SU-DHL-6 (cell line): ENCODE measurements around the gene SGCE.

Experiments used
- H2AFZ ChIP-seq: fragments of 200-600 bp; sonication (generic); 2 replicates; pipeline ENCODE4 v1.6.1; 2014; ENCODE audit warnings: low read depth, mild to moderate bottlenecking, moderate library complexity, mixed read lengths, antibody characterized with exemption, low read length; ENCODE audit not compliant: severe bottlenecking
- H3F3A ChIP-seq: fragments of 200-600 bp; shearing (Covaris generic); 2 replicates; pipeline ENCODE4 v1.6.0; 2016; ENCODE audit warnings: antibody characterized with exemption, mild to moderate bottlenecking; ENCODE audit not compliant: insufficient read depth
- H3K27ac ChIP-seq: fragments of 200-600 bp; sonication (generic); 2 replicates; pipeline ENCODE4 v1.5.1; 2016; ENCODE audit warnings: low read depth, mild to moderate bottlenecking, low read length, moderate library complexity, mixed read lengths
- H3K27me3 ChIP-seq: fragments of 200-600 bp; sonication (generic), shearing (Covaris generic); 2 replicates; pipeline ENCODE4 v1.6.0; 2014; ENCODE audit warnings: mild to moderate bottlenecking, low read length
- H3K36me3 ChIP-seq: fragments of 200-600 bp; sonication (generic); 2 replicates; pipeline ENCODE4 v1.6.1; 2014; ENCODE audit warnings: mild to moderate bottlenecking, low read length, mixed read lengths
- H3K4me2 ChIP-seq: fragments of 300-600, 200-600 bp; shearing (Covaris generic), sonication (generic); 2 replicates; pipeline ENCODE4 v1.6.0; 2014; ENCODE audit warnings: low read length, low read depth, mild to moderate bottlenecking; ENCODE audit not compliant: poor library complexity, severe bottlenecking
- H3K4me3 ChIP-seq: fragments of 200-600 bp; sonication (generic); 2 replicates; pipeline ENCODE4 v1.5.1; 2014; ENCODE audit warnings: antibody characterized with exemption, low read length, mild to moderate bottlenecking, mixed read lengths; ENCODE audit not compliant: insufficient read depth, poor library complexity, severe bottlenecking
- H3K79me2 ChIP-seq: fragments of 200-600 bp; sonication (generic); 2 replicates; pipeline ENCODE4 v1.6.1; 2014; ENCODE audit warnings: mild to moderate bottlenecking, low read length, moderate library complexity; ENCODE audit not compliant: insufficient read depth
- H3K9ac ChIP-seq: fragments of 200-600 bp; sonication (generic); 2 replicates; pipeline ENCODE4 v1.7.0; 2014; ENCODE audit warnings: mild to moderate bottlenecking, low read length
- H3K9me2 ChIP-seq: fragments of 200-600 bp; sonication (generic); replicated peaks from 2 replicates; pipeline ENCODE4 v1.6.1; 2014; ENCODE audit warnings: low read length; ENCODE audit not compliant: insufficient read depth
- H3K9me3 ChIP-seq: fragments of 200-600 bp; sonication (generic); 2 replicates; pipeline ENCODE4 v1.6.1; 2014; ENCODE audit warnings: low read length, mixed read lengths; ENCODE audit not compliant: insufficient read depth
- H4K20me1 ChIP-seq: fragments of 200-600 bp; sonication (generic); 2 replicates; pipeline ENCODE4 v1.6.1; 2014; ENCODE audit warnings: low read depth, mild to moderate bottlenecking, antibody characterized with exemption, low read length, moderate library complexity, mixed read lengths
- EZH2phosphoT487 ChIP-seq: fragments of 200-600 bp; sonication (generic), shearing (Covaris generic); conservative IDR thresholded peaks from 2 replicates; pipeline ENCODE4 v1.6.1; 2018; ENCODE audit warnings: mild to moderate bottlenecking, antibody characterized with exemption, low read length, moderate library complexity, mixed read lengths
- TF ChIP-seq, protein P1 (sequence below): fragments of 200-600 bp; sonication (generic); IDR thresholded peaks from one replicate; pipeline ENCODE4 v1.5.1; 2017; ENCODE audit warnings: antibody characterized with exemption, mild to moderate bottlenecking, low read length, moderate library complexity; ENCODE audit not compliant: insufficient read depth, poor library complexity, severe bottlenecking

The SGCE gene

DNA sequence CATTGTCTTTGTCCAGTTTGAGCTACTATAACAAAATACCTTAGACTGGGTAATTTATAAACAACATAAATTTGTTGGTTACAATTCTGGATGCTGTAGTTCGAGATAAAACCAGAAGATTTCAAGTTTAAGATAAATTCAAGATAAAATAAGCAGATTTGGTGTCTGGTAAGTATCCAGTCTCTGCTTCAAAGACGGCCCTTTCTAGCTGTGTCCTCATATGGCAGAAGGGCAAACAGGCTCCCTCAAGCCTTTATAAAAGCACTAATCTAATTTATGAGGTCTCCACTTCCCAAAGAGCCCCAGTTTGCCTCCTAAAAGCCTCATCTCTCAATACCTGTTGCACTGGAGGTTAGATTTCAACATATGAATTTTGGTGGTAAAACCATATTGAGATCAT is 31.1 kb upstream of the SGCE start:
- H3K27ac ChIP-seq, result no peak overlapping the region
- H3K9me3 ChIP-seq, result no peaks in the 10 kb centered on the region
- H3K9ac ChIP-seq, result no peak overlapping the region
- no peaks in the 10 kb centered on the region for H3K79me2 ChIP-seq
- no peaks in the 10 kb centered on the region for H3F3A ChIP-seq
- H3K4me3 ChIP-seq, result no peak overlapping the region
- H3K27me3 ChIP-seq, result no peaks in the 10 kb centered on the region
- H4K20me1 ChIP-seq, result no peaks in the 10 kb centered on the region
- H3K9me2 ChIP-seq, result no peaks in the 10 kb centered on the region
- H3K36me3 ChIP-seq, result no peaks in the 10 kb centered on the region
- TF ChIP-seq EZH2phosphoT487, result no peak
- TF ChIP-seq, protein P1, sequence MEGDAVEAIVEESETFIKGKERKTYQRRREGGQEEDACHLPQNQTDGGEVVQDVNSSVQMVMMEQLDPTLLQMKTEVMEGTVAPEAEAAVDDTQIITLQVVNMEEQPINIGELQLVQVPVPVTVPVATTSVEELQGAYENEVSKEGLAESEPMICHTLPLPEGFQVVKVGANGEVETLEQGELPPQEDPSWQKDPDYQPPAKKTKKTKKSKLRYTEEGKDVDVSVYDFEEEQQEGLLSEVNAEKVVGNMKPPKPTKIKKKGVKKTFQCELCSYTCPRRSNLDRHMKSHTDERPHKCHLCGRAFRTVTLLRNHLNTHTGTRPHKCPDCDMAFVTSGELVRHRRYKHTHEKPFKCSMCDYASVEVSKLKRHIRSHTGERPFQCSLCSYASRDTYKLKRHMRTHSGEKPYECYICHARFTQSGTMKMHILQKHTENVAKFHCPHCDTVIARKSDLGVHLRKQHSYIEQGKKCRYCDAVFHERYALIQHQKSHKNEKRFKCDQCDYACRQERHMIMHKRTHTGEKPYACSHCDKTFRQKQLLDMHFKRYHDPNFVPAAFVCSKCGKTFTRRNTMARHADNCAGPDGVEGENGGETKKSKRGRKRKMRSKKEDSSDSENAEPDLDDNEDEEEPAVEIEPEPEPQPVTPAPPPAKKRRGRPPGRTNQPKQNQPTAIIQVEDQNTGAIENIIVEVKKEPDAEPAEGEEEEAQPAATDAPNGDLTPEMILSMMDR, result no peak
- no peak overlapping the region for H2AFZ ChIP-seq
- H3K4me2 ChIP-seq, result no peak overlapping the region

DNA sequence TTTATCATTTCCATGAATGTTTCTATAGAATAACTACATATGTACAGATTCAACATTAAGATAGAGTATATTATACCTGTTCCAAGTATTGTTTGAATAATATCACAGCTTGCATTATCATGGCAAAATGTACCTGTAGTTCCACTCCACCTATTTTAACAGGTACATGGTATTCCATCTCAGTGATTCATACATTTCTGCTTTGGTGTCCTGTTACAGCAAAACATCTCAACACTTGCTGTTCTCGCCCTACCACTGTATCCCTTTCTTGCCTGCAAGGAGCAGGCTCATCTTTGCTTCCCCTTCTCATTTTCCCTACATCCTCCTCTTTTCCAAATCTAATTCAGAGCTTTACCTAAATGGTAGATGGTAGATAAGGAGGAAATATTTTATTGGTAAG is 27.1 kb upstream of the SGCE start:
- no peaks in the 10 kb centered on the region for H4K20me1 ChIP-seq
- no peaks in the 10 kb centered on the region for H3K9me3 ChIP-seq
- no peak overlapping the region for H2AFZ ChIP-seq
- H3K27ac ChIP-seq, result no peak overlapping the region
- no peaks in the 10 kb centered on the region for H3K36me3 ChIP-seq
- H3K9ac ChIP-seq, result no peak overlapping the region
- no peak overlapping the region for H3K4me2 ChIP-seq
- H3K27me3 ChIP-seq, result no peaks in the 10 kb centered on the region
- H3K79me2 ChIP-seq, result no peaks in the 10 kb centered on the region
- H3K4me3 ChIP-seq, result no peak overlapping the region
- H3K9me2 ChIP-seq, result no peaks in the 10 kb centered on the region
- H3F3A ChIP-seq, result no peaks in the 10 kb centered on the region
- TF ChIP-seq, protein P1, result no peak
- TF ChIP-seq EZH2phosphoT487, result no peak

DNA sequence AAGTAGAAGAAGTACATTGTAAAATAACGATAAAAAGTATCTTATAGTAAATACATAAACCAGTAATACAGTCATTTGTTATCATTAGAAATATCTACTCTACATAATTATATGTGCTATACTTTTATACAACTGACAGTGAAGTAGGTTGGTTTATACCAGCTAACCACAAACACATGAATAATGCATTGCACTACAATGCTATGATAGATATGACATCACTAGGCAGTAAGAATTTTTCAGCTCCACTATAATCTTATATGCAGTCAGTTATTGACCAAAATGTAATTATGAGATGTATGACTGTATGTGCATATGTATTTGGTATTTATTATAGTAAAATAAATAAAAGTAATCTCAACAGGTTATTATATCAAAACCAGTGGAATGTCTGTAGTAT is 23.4 kb upstream of the SGCE start:
- no peak for TF ChIP-seq EZH2phosphoT487
- TF ChIP-seq, protein P1, result no peak

DNA sequence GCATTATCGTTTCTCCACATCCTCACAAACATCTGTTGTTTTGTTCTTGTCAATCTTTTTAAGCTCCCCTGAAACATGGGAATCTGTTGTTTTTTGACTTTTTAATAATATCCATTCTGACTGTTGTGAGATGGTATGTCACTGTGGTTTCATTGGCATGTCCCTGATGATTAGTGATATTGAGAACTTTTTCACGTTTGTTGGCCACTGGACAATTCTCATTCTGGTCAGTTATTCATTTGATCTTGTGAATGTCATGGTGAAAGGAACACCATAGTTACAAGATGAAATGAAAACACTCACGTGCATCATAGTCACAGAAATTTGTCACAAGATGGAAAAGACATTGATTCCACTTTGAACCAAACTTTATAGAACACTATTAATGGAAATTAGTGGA is 20.5 kb upstream of the SGCE start:
- Histone ChIP-seq H3K9me2 (no peaks in the 10 kb centered on the region), H3K4me3 (no peak overlapping the region), H3K36me3 (no peaks in the 10 kb centered on the region), H3K79me2 (no peaks in the 10 kb centered on the region), H3K9ac (no peak overlapping the region), H3K4me2 (no peak overlapping the region), H2AFZ (no peak overlapping the region), H3K27me3 (no peaks in the 10 kb centered on the region), H3K9me3 (no peaks in the 10 kb centered on the region), H3F3A (0 out of 2 replicates have a peak, but pooled peaks cover 4% of the 10 kb centered on the region), H3K27ac (no peak overlapping the region), H4K20me1 (no peaks in the 10 kb centered on the region)
- no peak for TF ChIP-seq EZH2phosphoT487

More for the DNA sequence above, 23.4 kb upstream of the SGCE start:
- no peaks in the 10 kb centered on the region for H3F3A ChIP-seq
- no peak overlapping the region for H3K9ac ChIP-seq
- no peaks in the 10 kb centered on the region for H3K9me3 ChIP-seq
- no peaks in the 10 kb centered on the region for H3K27me3 ChIP-seq
- no peak overlapping the region for H3K4me2 ChIP-seq
- H3K27ac ChIP-seq, result no peak overlapping the region
- H3K9me2 ChIP-seq, result no peaks in the 10 kb centered on the region
- no peak overlapping the region for H2AFZ ChIP-seq
- no peaks in the 10 kb centered on the region for H3K36me3 ChIP-seq
- no peaks in the 10 kb centered on the region for H3K79me2 ChIP-seq
- H3K4me3 ChIP-seq, result no peak overlapping the region
- no peaks in the 10 kb centered on the region for H4K20me1 ChIP-seq
